ENCODE results near the gene HLX. TPM values are rescaled to one million over a fixed set of nuclear protein-coding genes. Genes with fewer than 3 reads are reported as not detected.

HLX gene
- total RNA-seq, 4 donors from 2014 or later: 16.5 to 29.2 (median 23.0) TPM

- WGBS, 2 donors: 65 to 77% methylated on average over 5 of the region's 5 CpGs
- TF ChIP-seq EP300 (IDR thresholded peaks at IDR 0.05): no peak
- TF ChIP-seq POLR2A (IDR thresholded peaks at IDR 0.05): no peak
- TF ChIP-seq CTCF (IDR thresholded peaks at IDR 0.05): no peak
- Histone ChIP-seq H3K4me3 (no peak overlapping the region), H3K27me3 (no peaks in the 10 kb centered on the region), H3K4me1 (peaks cover 0 to 3% (median 0%) of the 10 kb centered on the region in 4 donors), H3K27ac (no peak overlapping the region), H3K9me3 (no peaks in the 10 kb centered on the region), H3K36me3 (no peaks in the 10 kb centered on the region)
- DNase-seq (ENCODE audit: low spot score in 2 of 2): no peak
Observed at GRCh38 chr1:220928725-220929300, 49.6 kb downstream of the HLX start.

- peaks cover 0 to 3% (median 0%) of the 10 kb centered on the region in 4 donors for H3K4me1 ChIP-seq
- 19 to 61% methylated on average over 1 of the region's 1 CpG for WGBS, 2 donors
- H3K4me3 ChIP-seq: no peak overlapping the region
- TF ChIP-seq POLR2A (IDR thresholded peaks at IDR 0.05) (no peak), CTCF (IDR thresholded peaks at IDR 0.05) (no peak), EP300 (IDR thresholded peaks at IDR 0.05) (no peak)
- no peaks in the 10 kb centered on the region for H3K27me3 ChIP-seq
- H3K9me3 ChIP-seq: no peaks in the 10 kb centered on the region
- H3K36me3 ChIP-seq: no peaks in the 10 kb centered on the region
- H3K27ac ChIP-seq: no peak overlapping the region
- no peak for DNase-seq (ENCODE audit: low spot score in 2 of 2)
Observed at GRCh38 chr1:220929304-220929703, 50.1 kb downstream of the HLX start.

Other genes with a start within 250 kb of the HLX start
- gene C1orf115, start 189.1 kb upstream of the HLX start, total RNA-seq: 10 to 100 TPM; 21.2 to 34.3 (median 28.8) TPM
- 10 to 100 TPM; 24.3 to 40.5 (median 31.9) TPM for gene MTARC2, start 131.1 kb upstream of the HLX start, total RNA-seq
- gene MTARC1, start 92.5 kb upstream of the HLX start, total RNA-seq: 10 to 100 TPM; 32.2 to 81.8 (median 36.5) TPM

Data from tibial nerve (tissue), 4 donors.